ENCODE results near the gene SLC35A3.
A peak's percentile ranks its signal among the peaks of the same experiment; 100 is the strongest.
"Not testable (repeated sequence)": the region's sequence is repeated elsewhere in the genome, so short reads cannot be mapped to it uniquely, and the experiment has no call there.

SLC35A3 gene

DNA sequence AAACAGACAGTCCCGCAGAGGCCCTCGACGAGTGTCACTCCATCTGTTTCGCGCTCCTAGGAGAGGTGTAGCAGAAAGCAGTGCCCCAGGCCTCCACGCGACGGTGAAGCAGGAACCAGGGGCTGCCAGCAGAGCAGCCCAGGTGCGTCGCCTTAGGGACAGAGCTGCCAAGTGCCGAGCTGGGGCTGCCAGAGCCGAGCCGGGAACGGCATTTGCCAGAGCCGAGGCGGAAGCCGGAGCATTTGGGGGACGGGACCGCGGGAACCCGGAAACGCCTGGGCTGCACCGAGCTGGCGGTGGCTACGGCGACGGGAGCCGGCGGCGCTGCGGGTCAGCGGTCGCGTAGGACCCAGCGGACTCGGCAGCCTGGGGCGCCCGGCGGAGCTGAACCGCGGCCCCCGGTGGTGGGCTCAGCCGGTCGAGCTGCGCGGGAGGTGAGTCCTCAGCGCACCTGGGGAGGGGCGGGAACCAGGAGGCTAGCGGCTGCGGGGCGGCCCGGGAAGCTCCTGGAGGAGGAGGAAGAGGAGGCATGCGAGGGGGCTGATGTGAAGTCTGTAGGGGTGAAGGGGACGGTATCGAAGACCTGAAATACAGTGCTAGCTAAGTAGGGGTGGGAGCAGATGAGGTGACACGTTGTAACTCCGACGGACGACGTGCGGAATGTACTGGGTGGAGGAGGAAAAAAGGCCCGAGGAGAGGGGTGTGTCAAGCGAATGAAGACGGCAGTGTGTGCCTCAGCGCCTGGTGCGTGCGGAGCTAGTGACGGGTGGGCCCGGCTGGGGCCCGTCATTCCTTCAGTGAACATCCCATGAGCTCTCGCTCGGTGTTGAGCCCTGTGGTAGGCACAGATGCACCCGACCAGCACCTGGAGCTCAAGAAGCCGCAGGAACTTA is at the start of gene SLC35A3:
SLC35A3 (plus strand) TSS at position 268 of the 893 bp plus-strand sequence. CDS start 23,559 bp downstream, outside the sequence.
- peak; percentile 59 to 75 for DNase-seq (ENCODE audit: low read depth in 2 of 2)

GRCh38 chr1:99934801-99935200 is 35.0 kb upstream of the SLC35A3 start:
- DNase-seq (ENCODE audit: low read depth in 2 of 2) = no peak

- no peak for DNase-seq (ENCODE audit: low read depth in 2 of 2)
Measured at GRCh38 chr1:99935534-99935933, 34.3 kb upstream of the SLC35A3 start.

GRCh38 chr1:99936071-99936470 is 33.7 kb upstream of the SLC35A3 start:
- no peak for DNase-seq (ENCODE audit: low read depth in 2 of 2)

DNA sequence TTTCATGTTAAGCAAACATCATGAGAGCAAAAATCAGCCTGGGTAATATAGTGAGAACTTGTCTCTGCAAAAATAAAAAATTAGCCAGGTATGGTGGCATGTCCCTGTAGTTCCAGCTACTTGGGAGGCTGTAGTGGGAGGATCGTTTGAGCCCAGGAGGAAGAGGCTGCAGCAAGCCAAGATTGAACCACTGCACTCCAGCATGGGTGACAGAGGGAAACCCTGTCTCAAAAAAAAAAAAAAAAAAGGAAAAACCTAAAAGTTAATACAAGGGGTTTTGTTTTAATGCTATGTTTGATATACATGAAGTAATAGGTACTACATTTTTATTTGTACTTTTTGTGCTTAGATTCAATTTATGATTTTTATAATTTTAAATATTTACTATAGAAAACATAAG is 27.1 kb upstream of the SLC35A3 start:
- no peak for DNase-seq (ENCODE audit: low read depth in 2 of 2)

- DNase-seq (ENCODE audit: low read depth in 2 of 2) = no peak
Measured at GRCh38 chr1:99943223-99943794, 26.5 kb upstream of the SLC35A3 start.

GRCh38 chr1:99944192-99944591 is 25.6 kb upstream of the SLC35A3 start:
- no peak for DNase-seq (ENCODE audit: low read depth in 2 of 2)

GRCh38 chr1:99945174-99945573 is 24.6 kb upstream of the SLC35A3 start:
- no peak for DNase-seq (ENCODE audit: low read depth in 2 of 2)

GRCh38 chr1:99950486-99950885 is 19.3 kb upstream of the SLC35A3 start:
- no peak for DNase-seq (ENCODE audit: low read depth in 2 of 2)

DNA sequence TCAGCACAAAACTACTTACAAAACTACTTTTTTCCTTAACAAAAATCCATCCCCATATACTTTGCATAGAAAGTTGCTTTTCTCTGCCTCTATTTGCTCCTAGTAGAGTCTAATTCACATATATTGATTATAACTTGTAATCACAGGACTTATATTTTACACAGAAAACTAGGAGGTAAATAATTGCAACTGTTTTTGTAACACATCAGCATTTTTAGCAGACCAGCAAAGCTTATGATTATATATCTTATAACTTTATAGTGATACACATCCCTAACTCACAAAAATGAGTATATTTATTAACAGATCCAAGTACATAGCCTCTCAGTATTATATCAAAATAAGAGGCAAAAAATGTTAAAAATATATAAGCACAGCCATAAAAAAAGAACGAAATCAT is 17.3 kb upstream of the SLC35A3 start:
- DNase-seq (ENCODE audit: low read depth in 2 of 2) = no peak

GRCh38 chr1:99955375-99955774 is 14.4 kb upstream of the SLC35A3 start:
- no peak for DNase-seq (ENCODE audit: low read depth in 2 of 2)

DNA sequence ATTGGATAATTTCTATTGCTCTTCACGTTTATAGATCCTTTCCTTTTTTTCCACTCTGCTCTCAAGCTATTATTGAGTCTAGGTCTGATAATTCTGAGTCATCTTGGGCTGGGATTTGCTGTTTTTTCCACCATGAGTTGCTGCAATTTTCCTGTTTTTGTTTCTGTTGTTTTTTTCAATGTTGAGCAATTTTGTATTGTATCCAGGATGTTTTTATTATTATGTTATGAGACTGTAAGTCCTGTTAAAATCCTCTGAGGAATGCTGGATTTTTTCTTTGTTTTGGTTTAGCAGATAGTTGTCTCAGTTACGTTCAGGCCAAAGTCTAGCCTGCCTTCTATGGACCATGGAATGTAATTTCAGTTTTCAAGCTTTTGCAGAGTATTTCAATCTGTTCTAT is 13.0 kb upstream of the SLC35A3 start:
- DNase-seq (ENCODE audit: low read depth in 2 of 2) = no peak

- no peak for DNase-seq (ENCODE audit: low read depth in 2 of 2)
Measured at GRCh38 chr1:99957818-99958217, 12.0 kb upstream of the SLC35A3 start.

DNA sequence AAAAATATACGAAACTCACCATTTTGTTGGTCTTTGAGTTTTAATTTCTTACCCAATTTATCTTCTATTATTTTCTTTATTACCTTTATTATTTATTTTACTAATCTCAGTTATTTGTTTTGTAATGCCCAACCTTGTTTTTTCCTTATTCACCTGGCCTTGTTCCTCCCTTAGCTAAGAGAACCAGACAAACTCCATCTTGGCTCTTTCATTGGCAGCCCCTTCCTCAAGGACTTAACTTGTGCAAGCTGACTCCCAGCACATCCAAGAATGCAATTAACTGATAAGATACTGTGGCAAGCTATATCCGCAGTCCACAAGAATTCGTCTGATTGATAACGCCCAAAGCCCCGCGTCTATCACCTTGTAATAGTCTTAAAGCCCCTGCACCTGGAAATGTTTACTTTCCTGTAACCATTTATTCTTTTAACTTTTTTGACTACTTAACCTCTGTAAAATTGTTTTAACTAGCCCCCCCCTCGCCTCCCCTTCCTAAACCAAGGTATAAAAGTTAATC is 10.5 kb upstream of the SLC35A3 start:
- not testable (repeated sequence) for DNase-seq (ENCODE audit: low read depth in 2 of 2)

- not testable (repeated sequence) for DNase-seq (ENCODE audit: low read depth in 2 of 2)
Measured at GRCh38 chr1:99960260-99960659, 9.5 kb upstream of the SLC35A3 start.

- DNase-seq (ENCODE audit: low read depth in 2 of 2) = no peak
Measured at GRCh38 chr1:99963041-99963795, 6.6 kb upstream of the SLC35A3 start.

DNA sequence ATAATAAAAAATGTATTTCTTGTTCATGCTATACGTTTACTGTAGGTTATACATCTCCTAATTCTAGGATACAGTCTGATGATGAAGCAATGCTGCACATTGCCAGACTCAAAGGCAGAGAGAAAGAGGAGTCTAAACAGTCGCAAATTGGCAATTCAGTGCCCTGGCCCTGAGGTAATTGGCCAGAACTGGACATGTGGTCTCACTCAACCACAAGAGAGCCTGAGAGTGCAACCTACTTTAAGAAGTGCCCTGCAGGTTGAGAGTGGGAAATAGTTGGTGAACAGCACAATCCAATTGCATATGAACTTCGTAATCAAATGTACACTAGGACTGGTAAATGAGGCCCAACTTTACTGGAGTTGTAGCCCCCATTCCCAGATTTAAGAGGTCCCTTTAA is 5.0 kb upstream of the SLC35A3 start:
- DNase-seq (ENCODE audit: low read depth in 2 of 2) = no peak

- no peak for DNase-seq (ENCODE audit: low read depth in 2 of 2)
Measured at GRCh38 chr1:99965646-99966375, 4.0 kb upstream of the SLC35A3 start.

DNA sequence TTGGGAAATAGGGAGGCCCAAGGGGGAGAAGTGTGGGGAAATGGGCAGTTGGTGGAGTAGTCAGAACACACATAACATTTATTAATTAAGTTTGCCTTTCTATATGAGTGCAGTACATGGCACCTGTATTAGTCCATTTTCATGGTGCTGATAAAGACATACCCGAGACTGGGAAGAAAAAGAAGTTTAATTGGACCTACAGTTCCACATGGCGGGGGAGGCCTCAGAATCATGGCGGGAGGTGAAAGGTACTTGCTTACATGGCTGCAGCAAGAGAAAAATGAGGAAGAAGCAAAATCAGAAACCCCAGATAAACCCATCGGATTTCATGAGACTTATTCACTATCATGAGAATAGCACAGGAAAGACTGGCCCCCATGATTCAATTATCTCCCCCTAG is 1.6 kb upstream of the SLC35A3 start:
- no peak for DNase-seq (ENCODE audit: low read depth in 2 of 2)

DNA sequence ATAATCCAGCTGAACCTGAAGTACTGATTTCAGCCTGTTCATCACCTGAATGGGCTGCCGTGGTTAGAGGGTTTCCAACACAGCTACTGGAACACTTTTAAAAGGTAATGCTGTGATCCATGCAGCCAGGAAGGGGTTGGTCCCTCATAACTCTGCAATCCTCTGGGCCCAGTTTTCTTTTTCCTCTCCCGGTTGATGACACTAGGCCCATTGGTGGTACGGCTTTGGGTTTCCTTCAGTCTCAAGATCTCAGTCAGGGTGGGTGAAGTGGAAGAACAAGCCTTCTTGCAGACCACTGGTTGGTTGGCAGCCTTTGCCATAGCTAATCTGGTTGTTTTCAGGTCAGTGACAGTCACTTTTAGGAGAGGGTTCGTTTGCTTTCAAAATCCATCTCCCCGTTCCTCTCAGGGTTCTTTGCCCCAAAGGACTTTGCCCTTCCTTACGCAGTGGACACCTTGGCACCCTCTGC is 502 bp upstream of the SLC35A3 start:
- DNase-seq (ENCODE audit: low read depth in 2 of 2) = no peak

GRCh38 chr1:99970713-99971255 is 988 bp downstream of the SLC35A3 start:
- DNase-seq (ENCODE audit: low read depth in 2 of 2) = no peak

All from stimulated activated CD4-positive, alpha-beta T cell treated with anti-CD3 and anti-CD28 coated beads, Interleukin-1b, Interleukin-23, amount 100 ng/mL, for 4 hours (primary cell).